ENCODE results near the gene FGF12.

GRCh38 chr3:192302721-192303120, 424.6 kb downstream of the FGF12 start:
- TF ChIP-seq ZBTB33 (IDR thresholded peaks at IDR 0.05; ENCODE audit: borderline replicate concordance, low read depth), result no peak
- TF ChIP-seq CTCF (IDR thresholded peaks at IDR 0.05), result no peak
- no peak for TF ChIP-seq EZH2phosphoT487 (IDR thresholded peaks at IDR 0.05; ENCODE audit: borderline replicate concordance, low read depth)
- no peak for TF ChIP-seq REST (IDR thresholded peaks at IDR 0.05; ENCODE audit: low read depth, low read length)
- no peak for TF ChIP-seq FOXM1 (IDR thresholded peaks at IDR 0.05; ENCODE audit: low read depth)
- no peak for TF ChIP-seq POLR2AphosphoS5 (IDR thresholded peaks at IDR 0.05; ENCODE audit: low read depth, low read length)
- TF ChIP-seq GABPA (IDR thresholded peaks at IDR 0.05; ENCODE audit: low read depth), result no peak
- no peak for TF ChIP-seq YY1 (IDR thresholded peaks at IDR 0.05; ENCODE audit: low read depth)
- TF ChIP-seq EP300 (IDR thresholded peaks at IDR 0.05; ENCODE audit: borderline replicate concordance in 1 of 2, low read depth in 1 of 2, low read length in 1 of 2), result no peak
- TF ChIP-seq RXRA (IDR thresholded peaks at IDR 0.05; ENCODE audit: borderline replicate concordance, low read depth), result no peak
- TF ChIP-seq TAF1 (IDR thresholded peaks at IDR 0.05; ENCODE audit: borderline replicate concordance, low read depth, low read length), result no peak
- TF ChIP-seq ELF1 (IDR thresholded peaks at IDR 0.05), result no peak
- TF ChIP-seq USF2 (IDR thresholded peaks at IDR 0.05; ENCODE audit: borderline replicate concordance, low read depth, low read length), result no peak
